Peyer's patch (tissue), 4 donors: ENCODE data around the gene CAB39L.

Experiments
- POLR2A ChIP-seq, 2 donors: fragments of 450-650 bp; IDR thresholded peaks; one replicate each; pipeline ENCODE4 v1.5.1; 2017; ENCODE audit warnings: antibody characterized with exemption in 2 of 2, mild to moderate bottlenecking in 2 of 2, moderate library complexity in 2 of 2
- TF ChIP-seq, protein P1 (sequence below), 6 experiments: fragments of 450-650 bp in 4 of 6; fragments of 200-600 bp in 2 of 6; sonication (generic) in 1 of 6; IDR thresholded peaks; one replicate each; pipeline ENCODE4 v1.5.1; 2017 to 2019; ENCODE audit warnings: antibody characterized with exemption in 6 of 6, mild to moderate bottlenecking in 3 of 6, moderate library complexity in 1 of 6

DNA sequence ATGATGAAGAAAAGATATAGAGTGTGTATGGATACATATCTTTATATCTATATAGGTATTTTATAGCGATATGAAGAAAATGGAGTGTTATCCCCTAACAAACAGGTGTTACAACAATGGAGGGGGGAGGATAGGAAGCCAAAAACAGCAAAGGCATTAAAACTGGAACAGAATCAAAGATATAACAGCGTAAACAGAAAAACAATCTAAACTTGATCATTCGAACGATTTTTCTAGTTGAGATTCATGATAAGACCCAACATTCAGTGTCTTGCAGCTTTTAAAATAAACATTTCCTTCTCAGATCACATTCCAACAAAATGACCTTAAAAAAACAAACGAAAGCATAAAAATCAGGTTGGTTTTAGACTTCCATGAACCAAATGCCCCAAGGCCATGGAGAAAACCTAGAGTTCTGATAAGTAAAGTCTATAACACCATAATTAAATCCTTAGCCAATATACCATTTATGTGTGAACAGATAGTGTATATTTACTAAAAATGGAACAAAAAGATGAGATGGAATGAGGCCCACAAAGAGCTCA lies 55.7 kb downstream of the CAB39L start:
- TF ChIP-seq, protein P1, sequence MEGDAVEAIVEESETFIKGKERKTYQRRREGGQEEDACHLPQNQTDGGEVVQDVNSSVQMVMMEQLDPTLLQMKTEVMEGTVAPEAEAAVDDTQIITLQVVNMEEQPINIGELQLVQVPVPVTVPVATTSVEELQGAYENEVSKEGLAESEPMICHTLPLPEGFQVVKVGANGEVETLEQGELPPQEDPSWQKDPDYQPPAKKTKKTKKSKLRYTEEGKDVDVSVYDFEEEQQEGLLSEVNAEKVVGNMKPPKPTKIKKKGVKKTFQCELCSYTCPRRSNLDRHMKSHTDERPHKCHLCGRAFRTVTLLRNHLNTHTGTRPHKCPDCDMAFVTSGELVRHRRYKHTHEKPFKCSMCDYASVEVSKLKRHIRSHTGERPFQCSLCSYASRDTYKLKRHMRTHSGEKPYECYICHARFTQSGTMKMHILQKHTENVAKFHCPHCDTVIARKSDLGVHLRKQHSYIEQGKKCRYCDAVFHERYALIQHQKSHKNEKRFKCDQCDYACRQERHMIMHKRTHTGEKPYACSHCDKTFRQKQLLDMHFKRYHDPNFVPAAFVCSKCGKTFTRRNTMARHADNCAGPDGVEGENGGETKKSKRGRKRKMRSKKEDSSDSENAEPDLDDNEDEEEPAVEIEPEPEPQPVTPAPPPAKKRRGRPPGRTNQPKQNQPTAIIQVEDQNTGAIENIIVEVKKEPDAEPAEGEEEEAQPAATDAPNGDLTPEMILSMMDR (IDR thresholded peaks at IDR 0.05): no peak
- no peak for TF ChIP-seq POLR2A (IDR thresholded peaks at IDR 0.05)
